NCI-H2227 (cell line): ENCODE measurements around the gene RNASEL.

ENCODE experiments used
- DNase-seq: peaks from one replicate; lab custom pipeline; 2025; ENCODE audit not compliant: unreplicated experiment; lab: John Stamatoyannopoulos, UW

RNASEL gene

GRCh38 chr1:182601913-182602312 is 12.9 kb upstream of the RNASEL start:
- DNase-seq: peak; percentile 66

DNA sequence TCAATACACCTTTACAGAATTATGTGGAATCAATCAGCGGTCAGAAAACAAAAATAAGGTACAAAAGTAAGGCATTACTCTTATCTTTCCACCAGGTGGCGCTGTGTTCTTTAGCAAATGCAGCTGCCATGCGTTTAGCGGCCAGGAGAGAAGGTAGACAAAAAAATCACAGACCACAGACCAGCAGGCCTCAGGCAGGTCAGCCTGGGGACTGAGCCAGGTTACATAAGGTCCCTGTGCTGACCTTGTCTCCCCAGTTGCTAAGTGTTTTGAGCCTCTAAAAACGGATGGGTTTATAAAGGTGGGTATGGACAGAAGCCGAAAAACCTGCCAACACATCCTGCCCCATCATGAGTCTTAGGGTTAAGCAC is 12.3 kb upstream of the RNASEL start:
- peak; percentile 86 for DNase-seq

- DNase-seq: no peak
Observed at GRCh38 chr1:182600745-182601415, 11.8 kb upstream of the RNASEL start.

DNA sequence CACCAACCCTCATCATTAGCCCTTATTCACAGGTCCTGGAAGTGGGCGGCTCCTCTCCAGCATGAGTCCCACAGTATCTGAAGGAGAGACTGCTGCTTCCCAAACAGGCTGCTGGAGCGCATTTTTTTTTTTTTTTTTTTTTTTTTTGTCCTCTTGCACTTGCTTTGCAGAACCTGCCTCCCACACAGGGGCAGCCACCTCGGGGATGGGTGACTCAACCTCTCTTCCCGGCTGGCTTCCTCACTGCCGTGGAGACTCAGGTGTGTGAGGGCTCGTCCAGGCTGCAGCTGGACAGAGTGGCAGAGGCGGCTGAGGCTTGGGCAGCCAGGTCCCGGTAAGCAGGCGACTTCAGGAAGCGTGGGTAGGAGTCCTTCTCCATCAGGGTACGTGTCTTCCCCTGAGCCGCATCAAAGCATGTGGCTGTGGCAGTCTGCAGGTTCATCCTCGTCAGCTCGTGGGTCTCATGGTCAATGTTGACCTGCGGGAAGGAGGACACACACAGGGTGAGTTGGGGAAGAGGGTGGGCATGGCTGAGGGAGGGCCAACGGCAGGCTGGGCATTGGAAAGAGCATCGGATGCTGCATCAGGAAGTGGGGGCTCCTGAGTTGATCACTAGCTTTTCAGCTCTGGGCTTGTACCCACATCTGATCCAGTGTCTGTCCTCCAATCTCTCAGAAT is 11.1 kb upstream of the RNASEL start:
- no peak for DNase-seq

GRCh38 chr1:182599339-182599738 is 10.3 kb upstream of the RNASEL start:
- no peak for DNase-seq

- DNase-seq: no peak
Observed at GRCh38 chr1:182598296-182598695, 9.2 kb upstream of the RNASEL start.

DNA sequence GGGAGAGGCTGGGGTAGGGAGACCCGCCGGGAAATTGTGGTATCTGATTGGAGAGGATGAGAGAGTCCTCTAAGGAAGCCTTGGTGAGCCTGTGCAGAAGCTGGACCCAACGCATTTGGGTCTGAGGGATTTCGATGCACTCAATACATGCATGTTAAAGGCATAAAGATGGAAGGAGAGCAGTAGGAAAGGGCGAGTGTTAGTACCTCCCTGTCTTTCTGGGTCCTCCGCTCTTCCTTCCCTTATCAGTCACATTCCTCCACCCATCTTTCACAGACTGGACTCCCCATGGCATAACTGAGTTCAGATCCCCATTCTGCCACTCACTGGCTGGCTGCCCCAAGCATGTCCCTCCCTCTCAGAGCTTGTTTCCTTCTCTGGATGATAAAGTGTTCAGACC is 7.9 kb upstream of the RNASEL start:
- no peak for DNase-seq

DNA sequence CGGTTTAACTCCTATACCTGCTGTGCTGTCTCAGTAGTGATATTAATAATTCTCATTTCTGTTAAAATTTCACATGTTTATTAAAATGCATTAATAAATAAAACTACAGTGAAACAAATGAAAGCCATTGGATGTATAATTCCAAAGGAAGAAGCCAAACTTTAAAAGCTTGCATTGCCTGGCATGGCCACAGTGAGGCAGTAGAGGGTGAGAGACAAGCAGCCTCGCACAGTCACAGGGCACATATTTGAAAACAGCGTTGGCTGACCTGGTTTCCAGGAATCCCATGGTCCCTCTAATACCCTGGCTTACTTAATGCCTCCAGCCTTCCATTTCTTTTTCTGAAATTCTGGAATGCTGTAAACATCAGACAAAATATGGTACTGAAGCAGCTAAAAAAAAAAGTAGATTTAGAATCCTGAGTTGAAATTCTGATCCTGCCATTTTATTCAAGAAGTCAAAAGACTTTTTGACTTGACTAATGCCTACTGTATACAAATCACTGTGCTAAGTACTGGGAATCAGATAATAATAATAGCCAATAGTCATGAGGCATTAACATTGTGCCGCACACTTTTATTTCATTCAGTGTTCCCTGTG is 6.7 kb upstream of the RNASEL start:
- DNase-seq: peak; percentile 69

GRCh38 chr1:182589931-182590330 is 875 bp upstream of the RNASEL start:
- no peak for DNase-seq

GRCh38 chr1:182589520-182589919 is 464 bp upstream of the RNASEL start:
- no peak for DNase-seq

GRCh38 chr1:182587666-182588499 is 1.2 kb downstream of the RNASEL start:
- DNase-seq: no peak

GRCh38 chr1:182587093-182587492 is 2.0 kb downstream of the RNASEL start:
- DNase-seq: no peak

DNA sequence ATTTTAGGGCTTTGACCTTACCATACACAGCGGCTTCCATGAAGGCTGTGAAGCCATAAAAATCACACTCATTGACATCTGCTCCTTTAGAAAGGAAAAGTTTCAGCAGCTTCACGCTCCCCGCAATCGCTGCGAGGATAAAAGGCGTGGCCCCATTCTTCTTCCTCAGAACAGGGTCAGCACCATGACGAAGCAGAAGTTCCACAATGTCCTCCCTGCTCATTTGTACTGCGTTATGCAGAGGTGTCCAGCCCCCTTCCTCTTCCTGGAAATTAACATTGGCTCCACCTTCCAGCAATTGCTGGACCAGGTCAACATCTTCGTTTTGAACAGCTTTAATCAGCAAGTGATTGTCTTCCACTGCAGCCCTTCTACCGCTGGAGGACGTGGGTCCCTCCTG is 2.7 kb downstream of the RNASEL start:
- no peak for DNase-seq

- DNase-seq: no peak
Observed at GRCh38 chr1:182584746-182585145, 4.3 kb downstream of the RNASEL start.

- no peak for DNase-seq
Observed at GRCh38 chr1:182580736-182581135, 8.3 kb downstream of the RNASEL start.

DNA sequence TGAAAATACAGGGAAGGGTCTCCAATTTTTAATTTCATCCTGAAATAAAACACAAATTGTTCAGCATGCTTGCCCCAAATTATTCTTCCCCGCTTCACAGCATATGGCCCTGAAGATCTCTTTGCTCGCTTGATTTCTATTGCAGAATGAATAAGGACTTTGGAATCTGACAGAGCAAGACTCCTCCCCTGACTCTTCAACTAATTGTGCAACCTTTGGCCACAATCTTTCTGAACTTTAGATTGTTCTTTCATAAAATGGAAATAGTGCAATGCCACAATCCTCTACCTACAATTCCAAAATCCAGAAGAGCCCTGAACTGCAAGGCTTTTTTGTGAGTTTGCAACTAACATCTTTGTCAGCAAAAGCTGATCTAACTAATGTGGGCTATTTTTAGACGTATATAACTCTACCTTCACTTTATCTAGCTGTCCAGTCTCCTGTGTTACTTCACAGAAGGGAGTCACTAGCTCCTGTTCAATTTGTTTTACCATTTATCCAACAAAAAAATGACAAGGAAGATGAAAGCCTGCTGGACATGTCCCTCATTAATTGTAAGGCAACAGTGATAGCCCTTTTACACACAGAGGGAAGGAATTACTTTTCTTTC is 13.4 kb downstream of the RNASEL start:
- no peak for DNase-seq

DNA sequence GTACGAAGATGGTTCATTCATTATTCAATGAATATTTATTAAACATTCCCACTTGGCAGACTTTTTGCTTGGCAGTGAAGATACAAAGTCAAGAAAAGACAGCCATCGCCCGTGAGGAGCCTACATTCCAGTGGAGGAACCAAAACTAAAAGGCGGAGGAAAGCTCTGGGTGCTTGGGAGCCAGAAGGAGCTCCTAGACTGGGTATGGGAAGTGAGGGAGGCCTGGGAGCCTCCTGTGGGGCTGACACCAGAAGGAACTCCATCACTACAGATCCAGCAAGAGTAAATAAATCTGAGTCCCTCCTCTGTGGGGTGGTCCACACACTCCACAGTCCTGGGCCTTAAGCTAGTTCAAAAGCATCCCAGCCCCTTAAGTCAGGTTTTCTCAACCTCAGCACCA is 14.9 kb downstream of the RNASEL start:
- DNase-seq: no peak

GRCh38 chr1:182570611-182570970 is 18.5 kb downstream of the RNASEL start:
- DNase-seq: no peak

DNA sequence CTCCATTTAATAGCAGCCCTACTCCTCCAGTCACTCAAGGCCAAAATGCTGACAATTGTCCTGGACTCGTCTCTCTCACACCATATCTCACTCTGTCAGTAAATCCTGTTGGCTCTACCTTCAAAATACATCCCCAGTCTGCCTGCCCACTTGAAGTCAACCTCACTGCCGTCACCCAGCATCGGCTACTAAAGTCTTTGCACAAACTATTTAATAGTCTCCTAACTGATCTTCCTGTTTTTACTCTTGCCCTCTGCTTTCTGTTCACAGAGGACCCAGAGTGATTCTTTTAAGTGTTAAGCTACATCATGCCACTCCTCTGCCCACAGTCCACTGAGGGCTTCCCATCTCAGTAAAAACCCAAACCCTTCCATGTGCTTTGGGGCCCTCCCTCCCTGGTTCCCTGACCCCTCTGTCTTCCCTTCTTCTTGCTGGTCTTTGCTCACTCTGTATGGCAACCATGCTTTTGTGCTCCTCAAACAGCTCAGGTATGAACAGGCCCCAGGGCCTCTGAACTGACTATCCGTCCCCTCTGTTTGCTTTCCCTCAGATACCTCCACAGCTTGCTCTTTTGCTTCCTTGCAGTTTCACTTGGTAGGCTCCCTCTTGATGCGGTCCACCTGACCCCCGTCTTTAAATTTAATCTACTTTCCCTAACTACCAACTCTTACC is 19.0 kb downstream of the RNASEL start:
- DNase-seq: no peak

- no peak for DNase-seq
Observed at GRCh38 chr1:182568647-182569284, 20.3 kb downstream of the RNASEL start.
